Vagina (tissue), 2 donors: ENCODE data around the gene PNKD. TPM values are rescaled to one million over a fixed set of nuclear protein-coding genes. Genes with fewer than 3 reads are reported as not detected.
"Not testable (repeated sequence)": the region's sequence is repeated elsewhere in the genome, so short reads cannot be mapped to it uniquely, and the experiment has no call there.

Experiments
- DNase-seq, 2 donors: peaks; one replicate each; pipeline ENCODE4 v3.0.0-alpha.2; 2017; ENCODE audit errors: extremely low spot score in 2 of 2
- H3K27ac ChIP-seq: fragments of 200-600 bp; sonication (generic); one replicate; pipeline ENCODE4 v1.5.1; 2019
- H3K27me3 ChIP-seq: fragments of 200-600 bp; sonication (generic); one replicate; pipeline ENCODE4 v1.5.1; 2019
- H3K36me3 ChIP-seq, 2 donors: fragments of 200-600 bp; sonication (generic); one replicate each; pipeline ENCODE4 v1.5.1; 2017 to 2019
- H3K4me1 ChIP-seq: fragments of 200-600 bp; sonication (generic); one replicate; pipeline ENCODE4 v1.5.1; 2019
- H3K4me3 ChIP-seq, 2 donors: fragments of 200-600 bp; sonication (generic); 1 replicate in 1 of 2; 2 replicates in 1 of 2; pipeline ENCODE4 v1.5.1; 2016 to 2019
- H3K9me3 ChIP-seq: fragments of 200-600 bp; sonication (generic); one replicate; pipeline ENCODE4 v1.5.1; 2019
- CTCF ChIP-seq, 3 experiments: fragments of 450-650 bp in 2 of 3; fragments of 200-600 bp in 1 of 3; sonication (generic) in 1 of 3; IDR thresholded peaks; one replicate each; pipeline ENCODE4 v1.5.1; 2017 to 2019; ENCODE audit warnings: antibody characterized with exemption in 3 of 3, mild to moderate bottlenecking in 2 of 3, moderate library complexity in 2 of 3
- POLR2A ChIP-seq, 2 donors: fragments of 450-650 bp; IDR thresholded peaks; one replicate each; pipeline ENCODE4 v1.6.1; 2017; ENCODE audit warnings: antibody characterized with exemption in 2 of 2, mild to moderate bottlenecking in 2 of 2, moderate library complexity in 2 of 2
- POLR2AphosphoS5 ChIP-seq, 2 donors: sonication (generic); formaldehyde crosslinking; IDR thresholded peaks; one replicate each; pipeline ENCODE4 v1.9.0; 2017; ENCODE audit warnings: antibody characterized with exemption in 2 of 2, mild to moderate bottlenecking in 2 of 2, low read depth in 1 of 2; ENCODE audit not compliant: insufficient read depth in 1 of 2
- intact Hi-C: fragments of 100-400 bp; cut with DNase I; formaldehyde crosslinking; loops from one replicate; pipeline ENCODE4 v1.15.1; 2023
- total RNA-seq: library from RNA; depleted of rRNA; stranded (reverse); fragments of >200 nt; gene quantifications from one replicate; pipeline ENCODE4 v1.2.3, GENCODE V29; 2016

The PNKD gene
- total RNA-seq, 1 donor from 2014 or later: 28.7 TPM

DNA sequence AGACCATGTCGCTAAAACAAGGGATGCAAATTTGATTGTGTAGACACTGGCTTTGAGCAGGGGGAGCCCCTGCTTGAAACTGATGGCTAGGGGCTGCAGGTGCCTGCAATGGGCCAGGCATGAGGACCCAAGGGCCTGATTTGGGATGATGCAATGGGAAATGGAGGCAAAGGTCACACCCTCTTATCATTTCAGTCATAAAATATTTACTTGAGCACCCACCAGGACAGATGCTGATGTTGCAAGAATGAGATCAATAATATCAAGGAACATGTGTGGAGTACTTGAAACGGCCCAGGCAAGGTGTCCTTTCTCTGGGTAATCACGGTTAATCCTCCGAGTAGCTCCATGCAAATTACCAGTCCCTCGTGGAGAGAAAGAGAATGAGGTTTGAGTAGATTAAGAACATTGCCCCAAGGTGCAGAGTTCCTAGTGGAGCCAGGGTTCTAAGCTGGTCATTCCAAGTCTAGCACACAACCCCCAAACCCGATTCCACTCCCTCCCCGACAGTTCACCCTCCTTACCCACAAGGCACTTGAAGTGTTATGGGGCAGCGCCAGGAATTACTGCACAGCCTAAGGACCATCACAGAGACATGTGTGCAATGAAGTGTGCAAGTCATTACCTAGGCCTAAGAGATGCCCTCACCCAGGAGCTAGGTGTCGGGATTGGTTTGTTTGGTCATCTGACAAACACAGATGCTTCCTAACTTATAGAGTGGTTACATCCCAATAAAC lies 36.0 kb downstream of the PNKD start:
- Histone ChIP-seq H3K9me3 (no peaks in the 10 kb centered on the region), H3K4me1 (no peaks in the 10 kb centered on the region), H3K36me3 (no peaks in the 10 kb centered on the region), H3K27ac (no peak overlapping the region), H3K4me3 (no peak overlapping the region), H3K27me3 (no peaks in the 10 kb centered on the region)
- no peak for DNase-seq
- no peak for TF ChIP-seq CTCF (IDR thresholded peaks at IDR 0.05)
- intact Hi-C loops: no loop called here

DNA sequence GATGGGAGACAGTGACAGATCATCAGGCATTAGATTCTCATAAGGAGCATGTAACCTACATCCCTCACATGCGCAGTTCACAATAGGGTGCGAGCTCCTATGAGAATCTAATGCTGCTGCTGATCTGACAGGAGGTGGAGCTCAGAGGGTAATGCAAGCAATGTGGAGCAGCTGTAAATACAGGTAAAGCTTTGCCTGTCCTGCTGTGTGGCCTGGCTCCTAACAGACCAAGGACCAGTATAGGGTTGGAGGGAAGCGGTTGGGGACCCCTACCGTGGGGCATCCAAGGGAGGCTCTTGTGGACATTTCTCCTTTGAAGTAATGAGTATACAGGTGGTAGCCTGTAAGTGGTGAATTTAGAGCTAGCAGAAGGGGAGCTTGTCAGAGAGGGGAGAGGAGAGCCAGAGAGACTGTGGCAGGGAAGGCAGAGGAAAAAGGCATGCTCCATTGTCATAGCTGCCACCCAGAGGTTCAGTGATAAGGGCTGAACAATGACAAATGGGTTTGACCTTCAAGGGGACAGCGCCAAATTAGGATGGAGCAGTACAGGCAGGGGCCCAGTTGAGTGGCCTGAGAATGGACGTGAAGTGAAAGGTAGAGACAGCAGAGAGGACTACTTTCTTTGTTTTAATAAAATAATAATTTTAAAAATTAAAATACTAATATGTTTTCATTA lies 37.2 kb downstream of the PNKD start:
- Histone ChIP-seq H3K4me1 (no peaks in the 10 kb centered on the region), H3K4me3 (no peak overlapping the region), H3K27ac (no peak overlapping the region), H3K27me3 (no peaks in the 10 kb centered on the region), H3K36me3 (no peaks in the 10 kb centered on the region), H3K9me3 (no peaks in the 10 kb centered on the region)
- TF ChIP-seq POLR2AphosphoS5 (IDR thresholded peaks at IDR 0.05; ENCODE audit: insufficient read depth in 1 of 2, low read depth in 1 of 2) (no peak), POLR2A (IDR thresholded peaks at IDR 0.05) (no peak), CTCF (IDR thresholded peaks at IDR 0.05) (no peak)
- intact Hi-C loops: no loop called here
- no peak for DNase-seq

- H3K4me3 ChIP-seq: no peak overlapping the region
- no peaks in the 10 kb centered on the region for H3K4me1 ChIP-seq
- H3K9me3 ChIP-seq: no peaks in the 10 kb centered on the region
- H3K27me3 ChIP-seq: no peaks in the 10 kb centered on the region
- no peak for TF ChIP-seq POLR2AphosphoS5 (IDR thresholded peaks at IDR 0.05; ENCODE audit: insufficient read depth in 1 of 2, low read depth in 1 of 2)
- TF ChIP-seq POLR2A (IDR thresholded peaks at IDR 0.05): no peak
- TF ChIP-seq CTCF (IDR thresholded peaks at IDR 0.05): no peak
- no peak overlapping the region for H3K27ac ChIP-seq
- intact Hi-C loops: loop anchor here (5.0 kb wide), 1 partner anchor 839 kb away; no protein-coding TSS in a partner anchor
- DNase-seq: no peak
- H3K36me3 ChIP-seq: no peaks in the 10 kb centered on the region
These were observed 40.7 kb downstream of the PNKD start for GRCh38 chr2:218310853-218311540.

- DNase-seq, H3K4me3 ChIP-seq, H3K27me3 ChIP-seq, H3K4me1 ChIP-seq, H3K27ac ChIP-seq, H3K9me3 ChIP-seq, H3K36me3 ChIP-seq: not testable (repeated sequence)
- intact Hi-C loops: loop anchor here (5.0 kb wide), 1 partner anchor 839 kb away; no protein-coding TSS in a partner anchor
These were observed 41.4 kb downstream of the PNKD start for GRCh38 chr2:218311541-218312266.

DNA sequence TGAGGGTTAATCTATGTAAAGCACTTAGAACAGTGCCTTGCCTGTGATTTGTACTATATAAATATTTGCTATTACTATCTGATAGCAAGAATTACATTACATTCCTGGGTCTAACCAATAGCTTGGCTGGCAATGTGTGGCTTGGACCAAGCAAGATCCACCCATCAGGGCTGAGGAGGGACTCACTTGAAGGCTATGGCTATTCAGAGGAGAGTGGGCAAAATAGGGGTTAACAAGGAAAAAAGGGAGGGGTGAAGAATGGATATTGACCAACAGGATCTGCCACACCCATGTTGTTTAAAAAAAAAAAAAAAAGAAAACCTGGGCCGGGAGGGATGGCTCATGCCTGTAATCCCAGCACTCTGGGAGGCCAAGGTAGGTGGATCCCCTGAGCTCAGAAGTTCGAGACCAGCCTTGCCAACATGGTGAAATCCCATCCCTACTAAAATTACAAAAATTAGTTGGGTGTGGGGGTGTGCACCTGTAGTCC lies 42.0 kb downstream of the PNKD start:
- H3K4me3 ChIP-seq: no peak overlapping the region
- no peak for DNase-seq
- H3K27me3 ChIP-seq: no peaks in the 10 kb centered on the region
- H3K27ac ChIP-seq: no peak overlapping the region
- TF ChIP-seq POLR2A (IDR thresholded peaks at IDR 0.05): no peak
- TF ChIP-seq POLR2AphosphoS5 (IDR thresholded peaks at IDR 0.05; ENCODE audit: insufficient read depth in 1 of 2, low read depth in 1 of 2): no peak
- TF ChIP-seq CTCF (IDR thresholded peaks at IDR 0.05): no peak
- H3K36me3 ChIP-seq: no peaks in the 10 kb centered on the region
- intact Hi-C loops: loop anchor here (5.0 kb wide), 1 partner anchor 840 kb away; no protein-coding TSS in a partner anchor
- H3K4me1 ChIP-seq: no peaks in the 10 kb centered on the region
- H3K9me3 ChIP-seq: no peaks in the 10 kb centered on the region
